A673 (cell line): ENCODE results near the gene TXNRD2. TPM values are rescaled to one million over a fixed set of nuclear protein-coding genes. Genes with fewer than 3 reads are reported as not detected.

Experiments
- BruUV-seq: library from RNA; stranded (reverse); fragments of 400-500 nt; replicated peaks from 2 replicates; lab custom pipeline; 2021; lab: Mats Ljungman, UMichigan
- CTCF ChIA-PET: fragments of 300-600 bp; sonication (Branson Sonifier 250); formaldehyde crosslinking; loops from one replicate; lab custom pipeline; 2022; ENCODE audit warnings: antibody characterized with exemption; lab: Charles Lee
- POLR2A ChIA-PET: fragments of 300-600 bp; sonication (Branson Sonifier 250); formaldehyde crosslinking; loops from one replicate; lab custom pipeline; 2022; ENCODE audit warnings: antibody characterized with exemption; ENCODE audit not compliant: low non-redundant PET; lab: Charles Lee
- DNase-seq: peaks from one replicate; pipeline ENCODE4 v3.0.0-alpha.2; 2015; ENCODE audit warnings: low spot score
- H3K27ac ChIP-seq: fragments of 200-600 bp; sonication (generic); 2 replicates; pipeline ENCODE4 v1.5.1; 2016; ENCODE audit warnings: mixed run types, low read depth, mild to moderate bottlenecking, mixed read lengths, antibody characterized with exemption, low read length; ENCODE audit not compliant: poor library complexity, severe bottlenecking
- H3K27me3 ChIP-seq: fragments of 200-600 bp; sonication (generic); replicated peaks from 2 replicates; pipeline ENCODE4 v1.6.1; 2017; ENCODE audit warnings: mixed run types, low read depth, mild to moderate bottlenecking, mixed read lengths, antibody characterized with exemption, low read length; ENCODE audit not compliant: insufficient read depth, poor library complexity
- H3K36me3 ChIP-seq: fragments of 200-600 bp; sonication (generic); 2 replicates; pipeline ENCODE4 v1.6.1; 2016; ENCODE audit warnings: mixed run types, mild to moderate bottlenecking, mixed read lengths, antibody characterized with exemption, low read length; ENCODE audit not compliant: insufficient read depth, poor library complexity, severe bottlenecking
- H3K4me1 ChIP-seq: fragments of 200-600 bp; sonication (generic); 2 replicates; pipeline ENCODE4 v1.6.1; 2017; ENCODE audit warnings: mixed run types, mild to moderate bottlenecking, mixed read lengths, antibody characterized with exemption, low read length; ENCODE audit not compliant: insufficient read depth, poor library complexity, severe bottlenecking
- H3K4me3 ChIP-seq: fragments of 200-600 bp; sonication (generic); 2 replicates; pipeline ENCODE4 v1.5.1; 2016; ENCODE audit warnings: low read depth, mixed run types, mild to moderate bottlenecking, mixed read lengths, low read length; ENCODE audit not compliant: poor library complexity, severe bottlenecking
- H3K9me3 ChIP-seq: fragments of 200-600 bp; sonication (generic); 2 replicates; pipeline ENCODE4 v1.6.1; 2016; ENCODE audit warnings: mixed run types, low read depth, mild to moderate bottlenecking, mixed read lengths, antibody characterized with exemption, low read length; ENCODE audit not compliant: poor library complexity, severe bottlenecking
- CTCF ChIP-seq: fragments of 300-800, 200-600 bp; sonication (generic); conservative IDR thresholded peaks from 2 replicates; pipeline ENCODE4 v1.5.1; 2017; ENCODE audit warnings: low read depth, mild to moderate bottlenecking, antibody characterized with exemption, low read length, moderate library complexity, mixed read lengths
- EZH2 ChIP-seq: fragments of 200-600 bp; sonication (generic); IDR thresholded peaks from 2 replicates; pipeline ENCODE4 v1.6.1; 2017; ENCODE audit warnings: borderline replicate concordance, low read depth, mild to moderate bottlenecking, mixed read lengths, antibody characterized with exemption, low read length; ENCODE audit not compliant: poor library complexity, severe bottlenecking
- intact Hi-C: fragments of 100-400 bp; cut with micrococcal nuclease; formaldehyde crosslinking; loops from one replicate; pipeline ENCODE4 v1.10.0; 2022; ENCODE audit not compliant: unreplicated experiment
- total RNA-seq: library from RNA; stranded (reverse); gene quantifications from 2 replicates; pipeline ENCODE4 v1.2.3, GENCODE V29; 2021

Gene TXNRD2
- total RNA-seq, 1 experiment from 2014 or later: 32.6 TPM

- Histone ChIP-seq H3K9me3 (no peaks in the 10 kb centered on the region), H3K36me3 (no peaks in the 10 kb centered on the region), H3K27ac (no peak overlapping the region), H3K27me3 (no peaks in the 10 kb centered on the region), H3K4me3 (no peak overlapping the region), H3K4me1 (peaks cover 8% of the 10 kb centered on the region)
- no TSS peak for BruUV-seq
- intact Hi-C loops: no loop called here
- no peak for DNase-seq
- POLR2A ChIA-PET: no interaction called here
- TF ChIP-seq CTCF (no peak), EZH2 (no peak)
- CTCF ChIA-PET: no interaction called here
Observed at GRCh38 chr22:19840955-19841640, 100.5 kb downstream of the TXNRD2 start.

- H3K36me3 ChIP-seq: no peaks in the 10 kb centered on the region
- POLR2A ChIA-PET: no interaction called here
- BruUV-seq: no TSS peak
- no peaks in the 10 kb centered on the region for H3K27me3 ChIP-seq
- H3K4me3 ChIP-seq: no peak overlapping the region
- no peak overlapping the region for H3K27ac ChIP-seq
- TF ChIP-seq EZH2: no peak
- TF ChIP-seq CTCF: no peak
- no peak for DNase-seq
- intact Hi-C loops: no loop called here
- CTCF ChIA-PET: no interaction called here
- peaks cover 8% of the 10 kb centered on the region for H3K4me1 ChIP-seq
- H3K9me3 ChIP-seq: no peaks in the 10 kb centered on the region
Observed at GRCh38 chr22:19840059-19840458, 101.6 kb downstream of the TXNRD2 start.

- DNase-seq: no peak
- BruUV-seq: no TSS peak
- CTCF ChIA-PET: no interaction called here
- H3K4me1 ChIP-seq: peaks cover 8% of the 10 kb centered on the region
- no peak for TF ChIP-seq EZH2
- TF ChIP-seq CTCF: no peak
- H3K27me3 ChIP-seq: no peaks in the 10 kb centered on the region
- H3K9me3 ChIP-seq: no peaks in the 10 kb centered on the region
- no peaks in the 10 kb centered on the region for H3K36me3 ChIP-seq
- no peak overlapping the region for H3K4me3 ChIP-seq
- H3K27ac ChIP-seq: no peak overlapping the region
- intact Hi-C loops: no loop called here
- POLR2A ChIA-PET: no interaction called here
Observed at GRCh38 chr22:19837915-19838314, 103.7 kb downstream of the TXNRD2 start.
